ENCODE measurements around the gene LKAAEAR1.
A peak's percentile ranks its signal among the peaks of the same experiment; 100 is the strongest.

GRCh38 chr20:64053841-64054661, 30.1 kb downstream of the LKAAEAR1 start:
- TF ChIP-seq CTCF (IDR thresholded peaks at IDR 0.05 in 4 of 5, conservative IDR thresholded peaks at IDR 0.05 in 1 of 5) (no peak), POLR2A (IDR thresholded peaks at IDR 0.05) (peak in 1 of 2 donors; percentile 7)
